Psoas muscle (tissue), 8 donors: Measurements from ENCODE around the gene ERGIC2. TPM values are rescaled to one million over a fixed set of nuclear protein-coding genes. Genes with fewer than 3 reads are reported as not detected.

ENCODE experiments used
- ATAC-seq, 4 donors: fragments of 200-7000 bp; cut with Tn5 transposase; one replicate each; pipeline ENCODE4 v1.9.1; 2020; ENCODE audit warnings: moderate library complexity in 3 of 4, mild to moderate bottlenecking in 2 of 4
- DNase-seq, 2 donors: peaks; one replicate each; pipeline ENCODE4 v3.0.0-alpha.2; 2020
- H3K27ac ChIP-seq: fragments of 200-600 bp; one replicate; pipeline ENCODE4 v1.8.0; 2022
- H3K27me3 ChIP-seq, 3 donors: fragments of 200-600 bp in 1 of 3; one replicate each; pipeline versions ENCODE4 v1.6.1 to v1.8.0; 2013 to 2022; ENCODE audit warnings: low read length in 2 of 3, mild to moderate bottlenecking in 2 of 3, moderate library complexity in 1 of 3; ENCODE audit not compliant: insufficient read depth in 3 of 3
- H3K36me3 ChIP-seq, 2 donors: fragments of 200-600 bp in 1 of 2; one replicate each; pipeline versions ENCODE4 v1.6.1 to v1.8.0; 2013 to 2022; ENCODE audit warnings: low read depth in 1 of 2, mild to moderate bottlenecking in 1 of 2, moderate library complexity in 1 of 2; ENCODE audit not compliant: insufficient read depth in 1 of 2
- H3K4me1 ChIP-seq: fragments of 200-600 bp; one replicate; pipeline ENCODE4 v1.8.0; 2022
- H3K4me3 ChIP-seq: fragments of 200-600 bp; one replicate; pipeline ENCODE4 v1.8.0; 2022; ENCODE audit warnings: mild to moderate bottlenecking
- H3K9me3 ChIP-seq: fragments of 200-600 bp; one replicate; pipeline ENCODE4 v1.8.0; 2022
- CTCF ChIP-seq: fragments of 200-600 bp; IDR thresholded peaks from one replicate; pipeline ENCODE4 v1.8.0; 2022; ENCODE audit warnings: antibody characterized with exemption
- WGBS, 3 donors: extraction: QIAGEN DNeasy Blood & Tissue Kit; methylation state at CpG; one replicate each; pipeline versions ENCODE4 v1.1.6 to v1.1.7; 2013; 5-methylcytosine and 5-hydroxymethylcytosine counted together
- intact Hi-C, 2 donors: fragments of 100-400 bp; cut with DNase I; formaldehyde crosslinking; loops; one replicate each; pipeline versions ENCODE4 v1.11.0 to v1.14.2; 2022
- polyA plus RNA-seq, 3 donors: library from polyadenylated mRNA; stranded (reverse); fragments of 200-250 nt; gene quantifications; one replicate each; pipeline ENCODE4 v1.2.3, GENCODE V29; 2013
- total RNA-seq, 4 donors: library from RNA; stranded (reverse); fragmentation: NEBNext Ultra II Directional in 2 of 4; extraction: Animal tissue kit (Norgen Biotek cat#: 25700) in 2 of 4; gene quantifications; one replicate each; pipeline versions ENCODE4 v1.2.1 to v1.2.4, GENCODE V29; 2021 to 2023
- donor health status: healthy with polysubstance abuse.
- donor health status: DM: no; HTN: no; CAD: no; lungs with moderate emphysema.
- donor health status: Bipolar disorder and iron deficiency.
- donor health status: healthy.
- donor health status: DM: yes; HTN: yes; CAD: no.
- donor health status: DM: no; HTN: no; CAD: no.
- donor health status: DM: no; HTN: no; CAD: no.
- donor health status: DM: yes; HTN: yes; CAD: no.

The ERGIC2 gene
- total and polyA plus RNA-seq, 7 donors = 40.8 to 96.1 (median 68.5) TPM

DNA sequence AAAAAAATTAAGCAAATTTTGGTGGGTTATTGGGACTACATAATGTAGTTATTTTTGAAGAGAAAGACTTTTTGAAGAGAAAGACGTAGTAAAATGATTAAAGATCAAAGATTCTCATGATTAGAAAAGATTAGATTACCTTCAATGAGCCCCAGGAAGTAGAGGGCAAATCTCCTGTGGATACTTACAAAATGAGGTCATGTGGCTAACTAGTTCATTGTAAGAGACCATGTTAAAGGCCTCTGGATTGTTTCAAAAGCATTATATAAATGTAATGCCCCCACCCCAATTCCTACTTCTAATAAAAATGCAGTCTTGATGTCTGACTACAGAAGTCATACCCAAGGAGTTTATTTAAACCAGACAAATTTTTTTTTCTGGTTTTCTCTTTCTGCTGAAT is 93.3 kb downstream of the ERGIC2 start:
- intact Hi-C loops = no loop called here
- Histone ChIP-seq H3K4me3 (no peak overlapping the region), H3K4me1 (no peaks in the 10 kb centered on the region), H3K9me3 (no peaks in the 10 kb centered on the region), H3K36me3 (no peaks in the 10 kb centered on the region), H3K27me3 (no peaks in the 10 kb centered on the region), H3K27ac (no peak overlapping the region)
- ATAC-seq (no peak), DNase-seq (no peak)
- whole genome bisulfite sequencing, 3 donors = 78 to 90% (median 85%) methylated on average over 1 of the region's 1 CpG
- TF ChIP-seq CTCF = no peak

Other genes with a start within 250 kb of the ERGIC2 start
- gene FAR2, start 231.9 kb downstream of the ERGIC2 start, total RNA-seq = 1 to 10 TPM; 1.3 to 1.9 (median 1.7) TPM
- 1 to 10 TPM in 1 of 3 donors, under 1 TPM in 2; 0.75 to 1.6 (median 0.98) TPM for gene FAR2, start 231.9 kb downstream of the ERGIC2 start, polyA plus RNA-seq
- under 1 TPM; 0.10 to 0.54 (median 0.18) TPM for gene OVCH1, start 116.5 kb upstream of the ERGIC2 start, total RNA-seq
- gene OVCH1, start 116.5 kb upstream of the ERGIC2 start, polyA plus RNA-seq = under 1 TPM; 0.04 to 0.19 (median 0.18) TPM